Adrenal gland (tissue), 12 donors: ENCODE measurements around the gene SCFD2. TPM values are rescaled to one million over a fixed set of nuclear protein-coding genes. Genes with fewer than 3 reads are reported as not detected.

Experiments used
- DNase-seq, 7 donors: peaks; one replicate each; pipeline ENCODE4 v3.0.0-alpha.2; 2019 to 2020
- H3K27ac ChIP-seq, 5 donors: fragments of 200-600 bp; sonication (generic) in 4 of 5; 1 replicate in 3 of 5; 2 replicates in 2 of 5; pipeline versions ENCODE4 v1.5.1 to v1.8.0; 2016 to 2020; ENCODE audit warnings: mild to moderate bottlenecking in 1 of 5
- H3K27me3 ChIP-seq: fragments of 200-600 bp; 2 replicates; pipeline ENCODE4 v1.8.0; 2021
- H3K36me3 ChIP-seq, 2 donors: fragments of 200-600 bp; replicated peaks in 1 of 2; 1 replicate in 1 of 2; 2 replicates in 1 of 2; pipeline versions ENCODE4 v1.5.1 to v1.8.0; 2018 to 2022
- H3K4me1 ChIP-seq, 2 donors: fragments of 200-600 bp; replicated peaks in 1 of 2; 1 replicate in 1 of 2; 2 replicates in 1 of 2; pipeline versions ENCODE4 v1.5.1 to v1.8.0; 2018 to 2021
- H3K4me3 ChIP-seq, 4 donors: fragments of 200-600 bp; sonication (generic) in 3 of 4; one replicate each; pipeline ENCODE4 v1.5.1; 2016 to 2018
- H3K9me3 ChIP-seq, 3 donors: fragments of 200-600 bp; sonication (generic) in 1 of 3; replicated peaks in 1 of 3; 1 replicate in 2 of 3; 2 replicates in 1 of 3; pipeline versions ENCODE4 v1.5.1 to v1.8.0; 2016 to 2021
- POLR2A ChIP-seq, 2 donors: fragments of 450-650 bp; IDR thresholded peaks; one replicate each; pipeline ENCODE4 v1.6.1; 2017; ENCODE audit warnings: antibody characterized with exemption in 2 of 2, mild to moderate bottlenecking in 2 of 2, moderate library complexity in 1 of 2
- WGBS, 4 donors: extraction: QIAGEN DNeasy Blood & Tissue Kit in 2 of 4; methylation state at CpG; one replicate each; pipeline versions ENCODE4 v1.1.5 to v1.1.7; 2013 to 2017; 5-methylcytosine and 5-hydroxymethylcytosine counted together
- intact Hi-C, 2 donors: fragments of 100-400 bp; cut with DNase I; formaldehyde crosslinking; loops; one replicate each; pipeline versions ENCODE4 v1.14.1 to v1.15.0; 2022 to 2023
- polyA plus RNA-seq, 3 donors: library from polyadenylated mRNA; stranded (reverse); fragments of 200-250 nt in 2 of 3; fragments of 350-450 nt in 1 of 3; fragmentation: Illumina TruSeq in 1 of 3; extraction: RNeasy Lipid Tissue Mini Kit (QIAGEN cat#74804) in 1 of 3; gene quantifications; one replicate each; pipeline ENCODE4 v1.2.3, GENCODE V29; 2013 to 2014
- total RNA-seq, 9 donors: library from RNA; depleted of rRNA in 4 of 9; stranded (reverse); fragments of >200 nt in 4 of 9; fragments of 120-200 nt in 1 of 9; fragmentation: NEBNext Ultra II Directional in 1 of 9; extraction: Animal tissue kit (Norgen Biotek cat#: 25700) in 1 of 9; gene quantifications; one replicate each; pipeline versions ENCODE4 v1.1.0 to v1.2.4, GENCODE V29; 2013 to 2023
- TF ChIP-seq, protein P1 (sequence below), 6 experiments: fragments of 450-650 bp in 4 of 6; fragments of 200-600 bp in 2 of 6; sonication (generic) in 1 of 6; IDR thresholded peaks; 1 replicate in 5 of 6; 2 replicates in 1 of 6; pipeline versions ENCODE4 v1.5.1 to v1.8.0; 2016 to 2021; ENCODE audit warnings: antibody characterized with exemption in 6 of 6, mild to moderate bottlenecking in 2 of 6, moderate library complexity in 1 of 6
- donor health status: healthy with polysubstance abuse.
- donor health status: Bipolar disorder and iron deficiency.
- donor health status: DM: yes; HTN: yes; CAD: no.
- donor health status: DM: no; HTN: no; CAD: no.
- donor health status: DM: no; HTN: no; CAD: no.
- donor health status: DM: yes; HTN: yes; CAD: no.

SCFD2 gene
- total and polyA plus RNA-seq, 12 donors: 5.2 to 34.9 (median 23.4) TPM

DNA sequence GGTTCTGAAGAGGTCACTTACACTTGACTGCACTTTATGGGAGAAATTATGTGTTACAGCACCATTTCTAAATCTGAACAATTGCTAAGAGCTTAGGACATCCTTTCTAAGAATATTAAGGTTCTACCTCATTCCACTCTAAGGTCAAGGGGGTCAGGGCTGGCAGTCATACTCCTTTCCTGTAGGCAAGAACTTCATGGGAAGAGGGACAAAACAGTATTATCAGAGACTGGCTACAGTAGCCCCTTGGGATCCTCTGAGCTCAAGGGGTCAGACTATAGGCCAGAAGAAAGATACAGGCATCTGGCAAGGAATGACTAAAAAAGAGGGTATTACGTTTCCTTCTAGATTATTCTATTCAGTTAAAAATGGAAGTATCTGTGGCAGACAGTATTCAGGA is 388.6 kb downstream of the SCFD2 start:
- no peaks in the 10 kb centered on the region for H3K27me3 ChIP-seq
- peaks cover 0 to 4% of the 10 kb centered on the region in 2 donors for H3K4me1 ChIP-seq
- intact Hi-C loops: loop anchor here in 1 of 2 donors (10.0 kb wide), 1 partner anchor 242 kb away; no protein-coding TSS in a partner anchor
- no peak overlapping the region for H3K4me3 ChIP-seq
- DNase-seq: no peak
- WGBS, 4 donors: 63 to 87% (median 83%) methylated on average over 1 of the region's 1 CpG
- TF ChIP-seq POLR2A (IDR thresholded peaks at IDR 0.05): no peak
- TF ChIP-seq, protein P1, sequence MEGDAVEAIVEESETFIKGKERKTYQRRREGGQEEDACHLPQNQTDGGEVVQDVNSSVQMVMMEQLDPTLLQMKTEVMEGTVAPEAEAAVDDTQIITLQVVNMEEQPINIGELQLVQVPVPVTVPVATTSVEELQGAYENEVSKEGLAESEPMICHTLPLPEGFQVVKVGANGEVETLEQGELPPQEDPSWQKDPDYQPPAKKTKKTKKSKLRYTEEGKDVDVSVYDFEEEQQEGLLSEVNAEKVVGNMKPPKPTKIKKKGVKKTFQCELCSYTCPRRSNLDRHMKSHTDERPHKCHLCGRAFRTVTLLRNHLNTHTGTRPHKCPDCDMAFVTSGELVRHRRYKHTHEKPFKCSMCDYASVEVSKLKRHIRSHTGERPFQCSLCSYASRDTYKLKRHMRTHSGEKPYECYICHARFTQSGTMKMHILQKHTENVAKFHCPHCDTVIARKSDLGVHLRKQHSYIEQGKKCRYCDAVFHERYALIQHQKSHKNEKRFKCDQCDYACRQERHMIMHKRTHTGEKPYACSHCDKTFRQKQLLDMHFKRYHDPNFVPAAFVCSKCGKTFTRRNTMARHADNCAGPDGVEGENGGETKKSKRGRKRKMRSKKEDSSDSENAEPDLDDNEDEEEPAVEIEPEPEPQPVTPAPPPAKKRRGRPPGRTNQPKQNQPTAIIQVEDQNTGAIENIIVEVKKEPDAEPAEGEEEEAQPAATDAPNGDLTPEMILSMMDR (IDR thresholded peaks at IDR 0.05): no peak
- H3K9me3 ChIP-seq: no peaks in the 10 kb centered on the region
- H3K27ac ChIP-seq: no peak overlapping the region
- no peaks in the 10 kb centered on the region for H3K36me3 ChIP-seq

DNA sequence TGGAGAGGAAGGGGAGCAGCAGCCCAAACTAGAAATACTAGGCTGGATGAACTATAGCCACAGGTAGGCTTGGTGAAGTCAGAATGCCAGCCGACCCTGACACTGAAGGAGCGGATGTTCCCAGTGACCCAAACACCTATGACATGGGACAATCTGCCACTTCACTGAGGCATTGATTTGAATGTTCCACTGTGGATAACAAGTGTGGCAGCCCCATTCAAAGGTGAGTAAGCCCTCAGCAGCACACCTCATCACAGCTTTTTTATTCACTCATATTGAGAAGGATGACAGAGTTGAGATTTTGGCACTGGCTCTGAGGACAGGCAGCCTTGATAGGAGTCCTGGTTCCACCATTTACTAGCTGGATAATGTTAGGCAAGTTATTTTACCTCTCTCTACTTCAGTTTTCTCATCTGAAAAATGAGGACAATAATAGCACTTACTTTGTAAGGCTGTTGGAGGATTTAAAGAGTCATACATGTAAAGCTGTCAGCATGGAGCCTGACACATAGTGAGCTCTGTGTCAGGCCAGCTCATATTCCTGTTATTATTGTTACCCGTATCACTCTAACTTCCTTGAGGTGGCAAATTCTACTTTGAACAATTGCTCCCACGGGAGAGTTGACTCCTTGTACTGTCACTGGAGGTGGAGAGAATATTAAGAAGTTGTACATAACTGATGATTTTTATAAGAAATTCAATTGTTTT is 389.2 kb downstream of the SCFD2 start:
- no peaks in the 10 kb centered on the region for H3K9me3 ChIP-seq
- intact Hi-C loops: loop anchor here in 1 of 2 donors (10.0 kb wide), 1 partner anchor 242 kb away; no protein-coding TSS in a partner anchor
- no peaks in the 10 kb centered on the region for H3K36me3 ChIP-seq
- peaks cover 0 to 4% of the 10 kb centered on the region in 2 donors for H3K4me1 ChIP-seq
- no peak for DNase-seq
- WGBS, 4 donors: 86 to 94% (median 89%) methylated on average over 4 of the region's 4 CpGs
- TF ChIP-seq POLR2A (IDR thresholded peaks at IDR 0.05): no peak
- TF ChIP-seq, protein P1 (IDR thresholded peaks at IDR 0.05): no peak
- no peak overlapping the region for H3K27ac ChIP-seq
- no peaks in the 10 kb centered on the region for H3K27me3 ChIP-seq
- H3K4me3 ChIP-seq: no peak overlapping the region

DNA sequence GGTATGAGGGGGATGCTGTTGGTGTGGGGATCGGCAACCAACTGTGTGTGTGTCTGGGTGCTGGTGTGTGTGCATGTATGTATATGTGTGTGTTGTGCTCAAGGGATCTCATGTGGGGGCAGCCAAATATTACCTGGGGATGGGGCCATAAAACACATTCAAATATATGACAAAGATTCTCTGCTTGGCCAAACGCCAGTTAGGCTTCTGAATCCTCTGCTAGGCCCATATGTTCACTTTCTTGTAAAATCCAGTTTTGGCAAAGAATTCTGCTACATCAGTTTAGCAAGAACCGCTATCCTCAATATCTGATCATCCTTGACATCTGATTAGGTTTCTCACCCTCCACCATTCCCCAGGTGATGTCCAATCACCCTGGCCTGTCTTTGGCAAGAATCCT is 397.2 kb downstream of the SCFD2 start:
- no peak for DNase-seq
- Histone ChIP-seq H3K4me3 (no peak overlapping the region), H3K27me3 (no peaks in the 10 kb centered on the region), H3K27ac (no peak overlapping the region), H3K9me3 (no peaks in the 10 kb centered on the region), H3K36me3 (no peaks in the 10 kb centered on the region), H3K4me1 (peaks cover under 1 to 6% of the 10 kb centered on the region in 2 donors)
- TF ChIP-seq, protein P1 (IDR thresholded peaks at IDR 0.05): no peak
- no peak for TF ChIP-seq POLR2A (IDR thresholded peaks at IDR 0.05)
- intact Hi-C loops: no loop called here
- 94 to 96% (median 95%) methylated on average over 3 of the region's 3 CpGs for WGBS, 4 donors

DNA sequence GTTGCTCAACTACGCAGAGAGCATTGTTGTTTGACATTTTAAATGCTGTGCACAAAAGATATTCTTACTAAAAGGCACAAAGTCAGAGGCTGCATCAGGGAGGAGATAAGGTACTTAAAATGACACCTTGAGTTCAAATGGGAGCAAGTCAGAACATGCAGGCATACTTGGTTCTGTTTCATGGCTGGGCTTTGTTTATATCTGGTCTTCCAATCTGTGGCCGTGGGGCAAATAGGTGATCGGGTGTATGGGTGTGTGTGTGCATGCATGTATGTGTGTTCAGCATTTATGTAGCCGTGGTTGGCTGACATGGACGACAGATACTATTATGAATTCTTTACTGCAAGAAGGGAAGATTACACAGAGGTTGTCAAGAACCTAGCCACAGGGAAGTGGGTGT is 397.6 kb downstream of the SCFD2 start:
- intact Hi-C loops: no loop called here
- WGBS, 4 donors: 84 to 97% (median 92%) methylated on average over 5 of the region's 5 CpGs
- DNase-seq: no peak
- Histone ChIP-seq H3K4me1 (peaks cover 5 to 11% of the 10 kb centered on the region in 2 donors), H3K27me3 (no peaks in the 10 kb centered on the region), H3K9me3 (no peaks in the 10 kb centered on the region), H3K36me3 (no peaks in the 10 kb centered on the region), H3K27ac (no peak overlapping the region), H3K4me3 (no peak overlapping the region)
- TF ChIP-seq, protein P1 (IDR thresholded peaks at IDR 0.05): no peak
- TF ChIP-seq POLR2A (IDR thresholded peaks at IDR 0.05): no peak
